ENCODE data around the gene FBXO45.
"Not testable (repeated sequence)": the region's sequence is repeated elsewhere in the genome, so short reads cannot be mapped to it uniquely, and the experiment has no call there.

The FBXO45 gene, protein sequence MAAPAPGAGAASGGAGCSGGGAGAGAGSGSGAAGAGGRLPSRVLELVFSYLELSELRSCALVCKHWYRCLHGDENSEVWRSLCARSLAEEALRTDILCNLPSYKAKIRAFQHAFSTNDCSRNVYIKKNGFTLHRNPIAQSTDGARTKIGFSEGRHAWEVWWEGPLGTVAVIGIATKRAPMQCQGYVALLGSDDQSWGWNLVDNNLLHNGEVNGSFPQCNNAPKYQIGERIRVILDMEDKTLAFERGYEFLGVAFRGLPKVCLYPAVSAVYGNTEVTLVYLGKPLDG

GRCh38 chr3:196568246-196569002 is at the start of gene FBXO45, which contains the start of gene WDR53:
TSS of gene FBXO45 (plus strand) at chr3:196568660. CDS start at chr3:196568985, 325 bp downstream.
TSS of gene WDR53 (minus strand) at chr3:196568554. CDS start at chr3:196561475, 7,079 bp downstream.
- DNase-seq (ENCODE audit: low read depth) = peak; percentile 80
- no peak for TF ChIP-seq CTCF (IDR thresholded peaks at IDR 0.05; ENCODE audit: low read depth, low read length, missing control alignments)

GRCh38 chr3:196518966-196519717 is 49.3 kb upstream of the FBXO45 start:
- peak; percentile 34 for DNase-seq (ENCODE audit: low read depth)
- TF ChIP-seq CTCF (IDR thresholded peaks at IDR 0.05; ENCODE audit: low read depth, low read length, missing control alignments) = peak; percentile 51
- no peak overlapping the region for H3K4me3 ChIP-seq (ENCODE audit: low read depth, low read length)

More at GRCh38 chr3:196568246-196569002, at the start of gene FBXO45, which contains the start of gene WDR53:
- H3K4me3 ChIP-seq (ENCODE audit: low read depth, low read length) = peak within 1 kb of the TSS; percentile 97

DNA sequence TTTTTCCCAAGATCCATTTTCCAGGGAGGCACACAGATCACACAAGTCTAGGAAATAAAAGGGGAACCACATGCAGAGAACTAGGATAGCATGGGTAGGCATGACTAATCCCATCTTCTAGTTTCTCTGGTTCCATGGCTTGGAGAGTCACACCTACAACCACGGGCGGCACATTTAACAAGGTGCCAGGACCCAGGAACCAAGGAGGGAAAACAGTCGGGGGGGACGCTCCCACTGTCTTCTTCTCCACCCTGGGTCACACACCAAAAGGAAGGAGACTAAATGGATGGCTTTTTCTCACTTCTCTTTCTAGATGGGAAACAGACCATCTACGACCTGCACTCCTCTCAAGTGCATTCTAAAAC is 48.8 kb upstream of the FBXO45 start:
- H3K4me3 ChIP-seq (ENCODE audit: low read depth, low read length) = no peak overlapping the region
- TF ChIP-seq CTCF (IDR thresholded peaks at IDR 0.05; ENCODE audit: low read depth, low read length, missing control alignments) = no peak
- no peak for DNase-seq (ENCODE audit: low read depth)

- DNase-seq (ENCODE audit: low read depth); H3K4me3 ChIP-seq (ENCODE audit: low read depth, low read length): not testable (repeated sequence)
Measured at GRCh38 chr3:196521291-196521690, 47.2 kb upstream of the FBXO45 start.

GRCh38 chr3:196523841-196524240 is 44.6 kb upstream of the FBXO45 start:
- H3K4me3 ChIP-seq (ENCODE audit: low read depth, low read length) = no peak overlapping the region
- TF ChIP-seq CTCF (IDR thresholded peaks at IDR 0.05; ENCODE audit: low read depth, low read length, missing control alignments) = no peak
- no peak for DNase-seq (ENCODE audit: low read depth)

DNA sequence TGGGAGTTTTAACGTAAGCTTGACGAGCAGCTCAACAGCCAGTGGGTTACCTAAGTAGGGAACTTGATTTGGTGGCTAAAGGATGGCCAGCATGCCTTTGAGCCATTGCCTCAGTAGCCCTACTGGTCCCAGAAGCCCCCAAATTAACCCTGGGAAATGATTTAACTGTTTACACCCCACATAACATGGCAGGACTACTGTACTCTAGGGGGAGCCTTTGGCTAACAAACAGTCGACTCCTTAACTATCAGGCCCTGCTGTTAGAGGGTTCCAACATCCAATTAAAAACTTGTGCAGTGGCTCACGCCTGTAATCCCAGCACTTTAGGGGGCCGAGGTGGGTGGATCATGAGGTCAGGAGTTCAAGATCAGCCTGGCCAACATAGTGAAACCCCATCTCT is 43.9 kb upstream of the FBXO45 start:
- TF ChIP-seq CTCF (IDR thresholded peaks at IDR 0.05; ENCODE audit: low read depth, low read length, missing control alignments) = peak; percentile 16
- DNase-seq (ENCODE audit: low read depth) = no peak
- no peak overlapping the region for H3K4me3 ChIP-seq (ENCODE audit: low read depth, low read length)

- H3K4me3 ChIP-seq (ENCODE audit: low read depth, low read length) = no peak overlapping the region
- no peak for DNase-seq (ENCODE audit: low read depth)
- no peak for TF ChIP-seq CTCF (IDR thresholded peaks at IDR 0.05; ENCODE audit: low read depth, low read length, missing control alignments)
Measured at GRCh38 chr3:196525141-196525540, 43.3 kb upstream of the FBXO45 start.

Data from GM12864 (cell line).